Measurements from ENCODE around the gene PHKB. TPM values are rescaled to one million over a fixed set of nuclear protein-coding genes. Genes with fewer than 3 reads are reported as not detected.
"Not testable (repeated sequence)": the region's sequence is repeated elsewhere in the genome, so short reads cannot be mapped to it uniquely, and the experiment has no call there.

Gene PHKB
- total RNA-seq, 4 donors from 2014 or later, result 38.8 to 94.2 (median 55.7) TPM

GRCh38 chr16:47461598-47462266 lies 601 bp downstream of the PHKB start:
- H3K27me3 ChIP-seq, result no peaks in the 10 kb centered on the region
- WGBS, 2 donors (ENCODE audit: low coverage in 1 of 2), result 1 to 3% methylated on average over 15 to 16 of the region's 17 CpGs
- H3K4me3 ChIP-seq, result peak overlapping the region; percentile 78 to 98
- no peaks in the 10 kb centered on the region for H3K9me3 ChIP-seq
- no peak for ATAC-seq
- H3K27ac ChIP-seq, result peak overlapping the region; percentile 76 to 96 (median 96)
- H3K36me3 ChIP-seq, result peaks cover 0 to 9% of the 10 kb centered on the region in 2 donors
- H3K4me1 ChIP-seq, result peaks cover 9 to 56% (median 18%) of the 10 kb centered on the region in 3 donors
- TF ChIP-seq POLR2A (IDR thresholded peaks at IDR 0.05) (no peak), POLR2AphosphoS5 (IDR thresholded peaks at IDR 0.05) (no peak), CTCF (IDR thresholded peaks at IDR 0.05) (no peak)

GRCh38 chr16:47463771-47464624 lies 2.9 kb downstream of the PHKB start:
- ATAC-seq, result no peak
- 59 to 71% methylated on average over 9 to 10 of the region's 11 CpGs for WGBS, 2 donors (ENCODE audit: low coverage in 1 of 2)
- TF ChIP-seq CTCF (IDR thresholded peaks at IDR 0.05) (no peak), EP300 (IDR thresholded peaks at IDR 0.05) (no peak), POLR2AphosphoS5 (IDR thresholded peaks at IDR 0.05) (no peak), POLR2A (IDR thresholded peaks at IDR 0.05) (no peak)
- Histone ChIP-seq H3K27ac (no peak overlapping the region), H3K36me3 (no peaks in the 10 kb centered on the region), H3K27me3 (no peaks in the 10 kb centered on the region), H3K9me3 (no peaks in the 10 kb centered on the region), H3K4me3 (no peak overlapping the region), H3K4me1 (peaks cover 9 to 74% (median 18%) of the 10 kb centered on the region in 3 donors)

- no peak overlapping the region for H3K4me3 ChIP-seq
- WGBS, 2 donors (ENCODE audit: low coverage in 1 of 2), result 90 to 92% methylated on average over 2 of the region's 2 CpGs
- no peak for ATAC-seq
- H3K4me1 ChIP-seq, result peaks cover 5 to 60% (median 6%) of the 10 kb centered on the region in 3 donors
- no peak overlapping the region for H3K27ac ChIP-seq
- H3K9me3 ChIP-seq, result no peaks in the 10 kb centered on the region
- H3K27me3 ChIP-seq, result no peaks in the 10 kb centered on the region
- H3K36me3 ChIP-seq, result no peaks in the 10 kb centered on the region
- TF ChIP-seq EP300 (IDR thresholded peaks at IDR 0.05), result no peak
Measured at GRCh38 chr16:47465919-47466630, 4.9 kb downstream of the PHKB start.

- Histone ChIP-seq H3K27ac (no peak overlapping the region), H3K27me3 (no peaks in the 10 kb centered on the region), H3K36me3 (no peaks in the 10 kb centered on the region), H3K9me3 (no peaks in the 10 kb centered on the region), H3K4me1 (peaks cover 0 to 52% (median 4%) of the 10 kb centered on the region in 3 donors), H3K4me3 (no peak overlapping the region)
- ATAC-seq, result no peak
- TF ChIP-seq POLR2A (IDR thresholded peaks at IDR 0.05), result no peak
- no peak for TF ChIP-seq EP300 (IDR thresholded peaks at IDR 0.05)
- no peak for TF ChIP-seq POLR2AphosphoS5 (IDR thresholded peaks at IDR 0.05)
- TF ChIP-seq CTCF (IDR thresholded peaks at IDR 0.05), result no peak
- WGBS, 2 donors (ENCODE audit: low coverage in 1 of 2), result 86 to 100% methylated on average over 2 of the region's 2 CpGs
Measured at GRCh38 chr16:47467501-47467900, 6.4 kb downstream of the PHKB start.

GRCh38 chr16:47468070-47468689 lies 7.0 kb downstream of the PHKB start:
- ATAC-seq, H3K9me3 ChIP-seq, H3K4me3 ChIP-seq, H3K36me3 ChIP-seq, H3K27ac ChIP-seq, H3K27me3 ChIP-seq: not testable (repeated sequence)
- 98 to 100% methylated on average over 2 to 6 of the region's 7 CpGs for WGBS, 2 donors (ENCODE audit: low coverage in 1 of 2)
- peaks cover 0 to 47% (median 4%) of the 10 kb centered on the region in 3 donors for H3K4me1 ChIP-seq

Data from gastroesophageal sphincter (tissue), 4 donors.